Activated CD8-positive, alpha-beta T cell treated with anti-CD3 and anti-CD28 coated beads for 36 hours (primary cell): Measurements from ENCODE around the gene TLE4. TPM values are rescaled to one million over a fixed set of nuclear protein-coding genes. Genes with fewer than 3 reads are reported as not detected.

Experiments
- ATAC-seq: fragments of 200-7000 bp; cut with Tn5 transposase; one replicate; pipeline ENCODE4 v1.10.0; 2021; ENCODE audit warnings: mild to moderate bottlenecking, moderate library complexity
- CTCF ChIA-PET: fragments of 350-600 bp; sonication (Branson Sonifier 250); formaldehyde crosslinking; loops from one replicate; lab custom pipeline; 2021; ENCODE audit warnings: antibody characterized with exemption; lab: Charles Lee
- POLR2A ChIA-PET: fragments of 350-600 bp; sonication (Branson Sonifier 250); formaldehyde crosslinking; loops from one replicate; lab custom pipeline; 2021; ENCODE audit warnings: antibody characterized with exemption; lab: Charles Lee
- DNase-seq: peaks from one replicate; pipeline ENCODE4 v3.0.0-alpha.2; 2020
- H3K27ac Mint-ChIP-seq: one replicate; pipeline ENCODE4 v1.8.0; 2021; ENCODE audit warnings: mild to moderate bottlenecking, mixed read lengths
- H3K27me3 Mint-ChIP-seq: one replicate; pipeline ENCODE4 v1.8.0; 2021; ENCODE audit warnings: mixed read lengths
- H3K36me3 Mint-ChIP-seq: one replicate; pipeline ENCODE4 v1.8.0; 2021; ENCODE audit warnings: low read depth, mixed read lengths
- H3K4me1 Mint-ChIP-seq: one replicate; pipeline ENCODE4 v1.8.0; 2021; ENCODE audit warnings: low read depth, mixed read lengths
- H3K4me3 Mint-ChIP-seq: one replicate; pipeline ENCODE4 v1.8.0; 2021; ENCODE audit warnings: mild to moderate bottlenecking, moderate library complexity, mixed read lengths
- H3K9me3 Mint-ChIP-seq: one replicate; pipeline ENCODE4 v1.8.0; 2021; ENCODE audit warnings: mixed read lengths
- CTCF ChIP-seq: fragments of 200-600 bp; IDR thresholded peaks from one replicate; pipeline ENCODE4 v1.8.0; 2022; ENCODE audit warnings: antibody characterized with exemption, mild to moderate bottlenecking
- intact Hi-C: fragments of 100-400 bp; cut with micrococcal nuclease; formaldehyde crosslinking; loops from one replicate; pipeline ENCODE4 v1.10.0; 2022
- total RNA-seq, 2 experiments: library from RNA; stranded (reverse); gene quantifications; one replicate each; pipeline ENCODE4 v1.2.3, GENCODE V29; 2021

The TLE4 gene
- total RNA-seq, 2 experiments from 2014 or later = 30.8 to 31.9 TPM

GRCh38 chr9:79707589-79707988, 135.8 kb downstream of the TLE4 start:
- H3K4me1 Mint-ChIP-seq = peaks cover 9% of the 10 kb centered on the region
- intact Hi-C loops = no loop called here
- no peaks in the 10 kb centered on the region for H3K9me3 Mint-ChIP-seq
- peak; percentile 21 for DNase-seq
- peak overlapping the region; percentile 58 for H3K27ac Mint-ChIP-seq
- H3K4me3 Mint-ChIP-seq = no peak overlapping the region
- POLR2A ChIA-PET = no interaction called here
- no peak for ATAC-seq
- H3K27me3 Mint-ChIP-seq = no peaks in the 10 kb centered on the region
- CTCF ChIA-PET = no interaction called here
- peaks cover 28% of the 10 kb centered on the region for H3K36me3 Mint-ChIP-seq
- no peak for TF ChIP-seq CTCF

GRCh38 chr9:79708541-79708940, 136.8 kb downstream of the TLE4 start:
- no peak for TF ChIP-seq CTCF
- POLR2A ChIA-PET = no interaction called here

GRCh38 chr9:79709743-79710674, 138.2 kb downstream of the TLE4 start:
- Mint-ChIP-seq H3K9me3 (no peaks in the 10 kb centered on the region), H3K36me3 (peaks cover 35% of the 10 kb centered on the region), H3K27ac (no peak overlapping the region), H3K4me1 (peaks cover 9% of the 10 kb centered on the region), H3K4me3 (no peak overlapping the region), H3K27me3 (no peaks in the 10 kb centered on the region)
- DNase-seq (no peak), ATAC-seq (no peak)
- ChIA-PET CTCF (no interaction called here), POLR2A (no interaction called here)
- intact Hi-C loops = no loop called here
- no peak for TF ChIP-seq CTCF

More at GRCh38 chr9:79708541-79708940, 136.8 kb downstream of the TLE4 start:
- CTCF ChIA-PET = no interaction called here
- Mint-ChIP-seq H3K27me3 (no peaks in the 10 kb centered on the region), H3K27ac (no peak overlapping the region), H3K9me3 (no peaks in the 10 kb centered on the region), H3K4me3 (no peak overlapping the region), H3K4me1 (peaks cover 9% of the 10 kb centered on the region), H3K36me3 (peaks cover 34% of the 10 kb centered on the region)
- DNase-seq = no peak
- intact Hi-C loops = no loop called here
- no peak for ATAC-seq

GRCh38 chr9:79711874-79712273, 140.1 kb downstream of the TLE4 start:
- intact Hi-C loops = no loop called here
- ATAC-seq = no peak
- POLR2A ChIA-PET = no interaction called here
- Mint-ChIP-seq H3K9me3 (no peaks in the 10 kb centered on the region), H3K4me1 (peaks cover 9% of the 10 kb centered on the region), H3K4me3 (no peak overlapping the region), H3K36me3 (peaks cover 27% of the 10 kb centered on the region), H3K27me3 (no peaks in the 10 kb centered on the region), H3K27ac (no peak overlapping the region)
- CTCF ChIA-PET = no interaction called here
- no peak for DNase-seq
- no peak for TF ChIP-seq CTCF

GRCh38 chr9:79719021-79719420, 147.3 kb downstream of the TLE4 start:
- no peak overlapping the region for H3K4me3 Mint-ChIP-seq
- H3K27me3 Mint-ChIP-seq = no peaks in the 10 kb centered on the region
- TF ChIP-seq CTCF = no peak
- intact Hi-C loops = no loop called here
- H3K4me1 Mint-ChIP-seq = no peaks in the 10 kb centered on the region
- ChIA-PET POLR2A (no interaction called here), CTCF (no interaction called here)
- no peak overlapping the region for H3K27ac Mint-ChIP-seq
- no peak for ATAC-seq
- peaks cover 42% of the 10 kb centered on the region for H3K36me3 Mint-ChIP-seq
- no peaks in the 10 kb centered on the region for H3K9me3 Mint-ChIP-seq
- DNase-seq = no peak
